GM19328 (cell line): ENCODE data around the gene STRIP1.

Source experiments
- ATAC-seq: cut with Tn5 transposase; IDR thresholded peaks from one replicate; pipeline ENCODE4 v1.9.1; 2021; ENCODE audit warnings: mild to moderate bottlenecking, moderate library complexity; ENCODE audit not compliant: unreplicated experiment

STRIP1 gene

DNA sequence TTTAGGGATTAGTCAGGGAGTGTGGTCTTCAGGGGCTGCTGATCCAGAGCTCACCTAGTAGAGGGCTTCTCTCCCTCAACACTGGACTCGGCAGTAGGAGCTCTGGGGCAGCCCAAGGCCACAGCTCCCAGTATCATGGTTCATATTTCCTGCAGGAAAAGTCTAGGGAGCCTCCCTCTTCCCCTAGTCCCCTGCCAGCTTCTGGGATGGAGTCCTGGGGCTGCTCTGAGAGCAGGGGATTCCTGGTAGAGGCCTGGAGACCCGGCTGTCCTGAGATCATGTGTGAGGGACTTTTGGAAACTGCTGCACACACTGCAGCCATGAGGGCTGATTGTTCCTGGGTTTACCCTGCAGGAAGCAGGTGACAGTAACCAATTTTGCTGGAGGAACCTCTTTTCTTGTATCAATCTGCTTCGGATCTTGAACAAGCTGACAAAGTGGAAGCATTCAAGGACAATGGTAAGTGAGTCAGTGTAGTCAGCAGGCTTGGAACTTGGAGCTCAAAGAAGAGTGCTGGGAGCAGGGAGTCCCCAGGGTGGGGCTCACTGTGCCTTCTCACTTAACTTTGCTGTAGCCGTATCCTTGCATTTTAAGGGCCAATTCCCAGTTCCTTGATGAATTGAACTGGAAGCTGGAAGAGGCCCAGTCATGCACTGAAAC is 16.3 kb downstream of the STRIP1 start:
- no peak for ATAC-seq

DNA sequence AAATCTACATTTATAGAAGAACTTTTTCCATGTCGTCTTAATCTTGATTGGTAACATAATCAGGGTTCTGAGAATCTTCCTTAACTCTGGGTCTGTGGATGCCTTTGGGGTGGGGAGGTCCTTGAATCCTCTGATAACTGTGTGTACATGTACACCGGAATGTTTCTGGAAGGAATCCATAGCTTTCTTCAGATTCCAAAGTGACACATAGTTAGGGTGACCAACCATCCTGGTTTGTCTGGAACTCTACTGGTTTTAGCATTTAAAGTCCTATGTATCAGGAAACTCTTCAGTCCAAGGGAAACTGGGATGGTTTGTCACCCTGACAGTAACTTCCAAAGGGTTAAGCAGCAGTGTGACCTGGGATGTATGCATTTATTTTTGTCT is 16.8 kb downstream of the STRIP1 start:
- ATAC-seq, result no peak

DNA sequence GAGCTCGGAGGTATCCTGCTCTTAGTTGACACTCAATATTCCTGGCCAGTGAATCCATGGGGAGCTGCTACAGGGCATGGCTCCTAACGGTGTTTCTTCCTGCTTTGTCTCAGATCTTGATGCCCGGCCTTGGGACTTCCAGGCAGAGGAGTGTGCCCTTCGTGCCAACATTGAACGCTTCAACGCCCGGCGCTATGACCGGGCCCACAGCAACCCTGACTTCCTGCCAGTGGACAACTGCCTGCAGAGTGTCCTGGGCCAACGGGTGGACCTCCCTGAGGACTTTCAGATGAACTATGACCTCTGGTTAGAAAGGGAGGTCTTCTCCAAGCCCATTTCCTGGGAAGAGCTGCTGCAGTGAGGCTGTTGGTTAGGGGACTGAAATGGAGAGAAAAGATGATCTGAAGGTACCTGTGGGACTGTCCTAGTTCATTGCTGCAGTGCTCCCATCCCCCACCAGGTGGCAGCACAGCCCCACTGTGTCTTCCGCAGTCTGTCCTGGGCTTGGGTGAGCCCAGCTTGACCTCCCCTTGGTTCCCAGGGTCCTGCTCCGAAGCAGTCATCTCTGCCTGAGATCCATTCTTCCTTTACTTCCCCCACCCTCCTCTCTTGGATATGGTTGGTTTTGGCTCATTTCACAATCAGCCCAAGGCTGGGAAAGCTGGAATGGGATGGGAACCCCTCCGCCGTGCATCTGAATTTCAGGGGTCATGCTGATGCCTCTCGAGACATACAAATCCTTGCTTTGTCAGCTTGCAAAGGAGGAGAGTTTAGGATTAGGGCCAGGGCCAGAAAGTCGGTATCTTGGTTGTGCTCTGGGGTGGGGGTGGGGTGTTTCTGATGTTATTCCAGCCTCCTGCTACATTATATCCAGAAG is 19.4 kb downstream of the STRIP1 start:
- no peak for ATAC-seq

DNA sequence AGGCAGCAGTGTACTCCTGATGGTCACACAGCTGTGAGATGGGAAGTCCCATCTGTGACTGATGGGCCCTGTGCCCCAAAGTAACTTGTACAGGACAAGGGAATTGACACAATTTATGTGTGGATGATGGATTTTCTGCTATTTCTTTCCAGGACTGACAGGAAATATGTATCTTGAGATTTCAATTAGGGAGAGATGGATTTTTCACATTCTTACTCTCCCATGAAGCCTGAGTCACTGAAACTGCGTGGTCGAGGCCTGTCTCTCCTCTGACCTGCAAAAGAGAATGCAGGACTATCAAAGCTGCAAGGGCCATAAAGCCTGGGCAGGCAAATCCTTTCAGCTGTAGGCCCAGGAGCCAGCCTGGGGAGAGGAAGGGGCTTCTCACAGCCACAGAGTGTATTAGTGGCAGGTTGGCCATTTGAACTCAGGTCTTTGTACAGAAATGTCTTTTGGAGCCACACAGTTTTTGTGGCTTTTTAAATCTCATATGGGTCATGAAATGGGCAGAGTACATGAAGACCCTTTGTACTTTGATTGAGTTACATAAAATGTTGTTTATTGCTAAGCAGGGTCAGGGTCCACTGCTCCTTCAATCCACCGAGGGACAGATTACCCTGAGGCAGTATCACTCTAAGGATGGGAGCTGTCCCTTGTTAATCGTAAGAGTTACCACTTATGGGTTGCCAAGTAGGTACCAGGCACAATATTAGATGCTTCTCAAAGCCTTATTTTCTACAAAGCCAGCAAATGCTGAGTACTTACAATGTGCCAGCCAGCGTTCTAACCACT is 21.3 kb downstream of the STRIP1 start:
- ATAC-seq, result no peak

DNA sequence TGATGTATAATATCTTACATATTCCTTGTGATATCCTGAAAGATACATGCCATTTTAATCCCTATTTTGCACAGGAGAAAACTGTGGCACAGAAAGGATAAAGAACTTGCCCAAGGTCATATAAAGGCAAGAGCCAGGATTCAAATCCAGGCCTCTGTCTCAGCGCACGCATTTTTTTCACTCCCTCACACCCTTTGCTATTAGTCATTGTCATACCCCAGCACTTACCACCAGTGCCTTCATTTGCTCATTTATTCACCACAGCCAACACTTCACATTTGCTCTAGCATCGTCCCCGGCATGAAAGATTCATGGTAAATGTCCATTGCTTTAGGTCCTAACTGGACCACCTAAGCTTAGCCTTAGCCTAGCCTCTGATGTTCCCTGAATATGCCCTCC is 21.9 kb downstream of the STRIP1 start:
- no peak for ATAC-seq

DNA sequence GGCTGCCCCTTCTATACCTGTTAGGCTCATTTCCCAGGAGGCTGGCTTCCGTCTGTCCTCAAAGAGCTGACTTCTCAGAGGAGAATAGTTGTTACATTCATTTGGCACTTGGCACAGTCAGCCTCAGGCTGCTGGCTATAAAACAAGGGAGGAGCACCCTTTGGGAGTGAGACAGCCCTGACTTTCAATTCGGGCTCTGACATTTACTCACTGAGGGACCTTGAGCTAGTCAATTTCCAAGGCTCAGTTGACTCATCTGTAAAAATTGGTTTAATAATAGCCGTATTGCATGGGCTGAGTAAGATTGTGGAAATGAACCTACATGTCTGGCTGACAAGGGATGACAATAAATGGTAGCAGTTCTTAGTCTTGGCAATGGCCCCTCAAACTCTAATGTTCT is 22.4 kb downstream of the STRIP1 start:
- ATAC-seq, result no peak

DNA sequence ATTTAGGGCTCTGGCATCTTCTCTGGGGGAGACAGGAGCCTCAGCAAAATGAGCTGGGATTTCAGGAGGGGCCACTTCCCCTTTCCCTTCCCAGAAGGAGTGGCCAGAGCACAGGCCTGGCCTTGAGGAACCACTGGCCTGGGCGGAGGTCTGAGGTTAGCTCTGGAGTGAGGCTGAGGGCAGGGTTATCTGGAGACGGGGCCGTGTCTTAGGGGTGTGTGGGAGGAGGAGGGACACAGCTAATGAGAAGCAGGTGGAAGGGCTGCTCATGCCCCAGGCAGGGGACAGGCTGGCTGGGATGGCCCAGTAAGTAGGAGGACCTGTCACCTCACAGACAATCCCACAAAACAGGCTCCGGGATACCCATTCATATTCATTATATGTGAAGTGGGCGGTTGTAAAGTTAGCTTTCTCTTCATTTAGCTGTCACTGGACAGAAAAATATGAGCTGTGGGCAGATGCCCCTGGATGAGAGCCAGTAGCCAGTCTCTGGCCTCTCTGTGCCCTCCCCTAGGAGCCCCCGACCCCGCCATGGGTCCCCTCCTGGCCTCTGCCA is 23.6 kb downstream of the STRIP1 start:
- no peak for ATAC-seq

DNA sequence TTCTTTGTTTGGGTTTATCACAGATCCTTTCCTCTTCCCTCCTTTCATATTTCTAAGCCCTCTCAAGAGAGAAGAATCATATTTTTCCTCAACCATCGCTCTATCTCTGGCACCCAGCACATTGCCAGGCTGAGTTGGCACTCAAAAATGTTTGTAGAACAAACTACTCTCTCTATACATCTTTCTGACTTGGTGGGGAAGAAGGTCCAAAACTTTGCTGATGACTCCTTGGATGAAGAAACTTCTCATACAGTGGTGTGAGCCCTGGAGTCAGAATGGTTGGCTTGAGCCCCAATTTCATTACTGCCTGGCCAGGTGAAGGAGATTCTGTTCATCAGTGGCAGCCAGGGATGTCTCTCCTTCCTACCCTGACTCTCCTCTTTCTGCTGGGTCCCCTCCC is 24.2 kb downstream of the STRIP1 start:
- ATAC-seq, result no peak

DNA sequence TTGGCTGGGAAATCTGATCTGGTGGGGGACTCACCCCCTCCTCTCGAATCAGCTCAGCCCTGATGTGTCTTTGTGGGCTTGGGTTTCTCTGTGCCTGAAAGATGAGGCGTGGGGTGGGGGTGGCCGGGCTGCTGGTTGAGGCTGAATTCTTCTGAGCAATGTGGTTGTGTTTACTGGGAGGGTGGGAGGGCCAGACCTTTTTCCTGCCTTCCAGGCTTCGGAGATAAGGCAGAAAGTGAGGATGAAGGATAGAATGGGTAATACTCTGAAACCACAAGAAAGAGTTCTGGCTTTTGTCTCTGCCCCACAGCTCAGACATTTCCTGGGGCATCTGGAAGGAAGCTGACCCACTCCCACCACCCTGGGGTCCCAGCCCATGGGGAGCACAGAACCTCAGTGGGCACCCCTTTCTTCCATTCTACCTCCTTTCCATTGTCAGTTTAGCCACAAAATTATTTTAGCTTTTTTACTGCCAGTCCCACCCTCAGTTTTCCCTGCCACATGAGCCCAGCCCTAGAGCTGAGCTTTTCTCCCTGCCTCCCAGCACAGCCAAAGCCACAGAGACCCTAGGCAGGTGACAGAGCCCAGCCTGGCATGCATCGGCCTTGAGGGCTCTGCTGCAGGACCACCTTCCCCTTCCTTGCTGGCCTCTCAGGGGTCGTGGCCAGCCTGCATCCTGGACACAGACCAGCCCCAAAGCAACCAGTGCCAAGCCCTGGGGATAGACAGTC is 24.9 kb downstream of the STRIP1 start:
- ATAC-seq, result no peak

DNA sequence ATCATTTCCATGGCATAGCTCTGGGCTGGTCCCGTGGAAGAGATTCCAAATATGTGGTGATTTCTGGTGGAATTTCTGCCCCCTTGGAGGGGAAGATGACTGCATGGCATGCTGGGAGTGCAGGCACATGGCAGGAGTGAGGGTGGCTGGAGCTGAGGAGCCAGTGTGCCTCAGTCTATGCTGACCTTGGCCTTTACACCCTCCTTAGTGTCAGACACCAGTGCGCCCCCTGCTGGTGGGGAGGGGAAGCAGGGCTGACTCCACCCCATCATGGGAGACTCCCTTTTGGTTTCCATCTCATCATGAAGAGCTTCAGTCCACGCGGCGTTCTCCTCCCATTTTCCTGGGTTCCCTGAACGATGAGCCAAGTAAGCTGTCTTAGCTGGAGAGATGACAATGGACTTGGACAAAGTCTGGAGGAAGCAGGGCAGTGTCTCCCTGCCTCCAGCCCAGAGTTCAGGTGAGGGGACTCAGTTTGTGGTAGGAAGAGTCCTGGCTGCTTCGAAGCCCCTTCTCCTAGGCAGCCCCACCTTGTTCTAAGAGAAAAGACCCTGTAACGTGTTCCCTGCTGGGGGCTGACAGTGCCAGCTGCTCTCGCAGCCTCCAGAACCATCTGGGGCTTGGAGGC is 25.7 kb downstream of the STRIP1 start:
- no peak for ATAC-seq

DNA sequence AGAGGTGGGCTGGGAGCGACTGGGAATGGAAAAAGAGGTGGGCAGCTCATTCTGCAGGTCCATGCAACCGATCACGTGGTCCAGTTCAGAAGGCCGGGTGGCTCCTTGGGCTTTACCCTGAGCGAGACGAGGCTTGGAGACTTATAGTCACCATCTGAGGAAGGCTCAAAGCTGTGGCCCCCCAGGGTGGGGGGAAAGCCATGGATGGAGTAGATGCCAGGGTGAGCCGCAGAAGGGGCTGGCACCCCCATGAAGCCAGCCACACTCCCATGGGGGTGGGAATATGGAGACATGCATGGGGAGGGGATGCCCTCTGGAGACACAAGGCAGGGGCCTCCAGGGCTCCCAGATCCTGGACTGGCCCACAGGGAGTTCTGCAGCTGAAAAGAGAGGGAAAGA is 26.2 kb downstream of the STRIP1 start:
- ATAC-seq, result no peak

DNA sequence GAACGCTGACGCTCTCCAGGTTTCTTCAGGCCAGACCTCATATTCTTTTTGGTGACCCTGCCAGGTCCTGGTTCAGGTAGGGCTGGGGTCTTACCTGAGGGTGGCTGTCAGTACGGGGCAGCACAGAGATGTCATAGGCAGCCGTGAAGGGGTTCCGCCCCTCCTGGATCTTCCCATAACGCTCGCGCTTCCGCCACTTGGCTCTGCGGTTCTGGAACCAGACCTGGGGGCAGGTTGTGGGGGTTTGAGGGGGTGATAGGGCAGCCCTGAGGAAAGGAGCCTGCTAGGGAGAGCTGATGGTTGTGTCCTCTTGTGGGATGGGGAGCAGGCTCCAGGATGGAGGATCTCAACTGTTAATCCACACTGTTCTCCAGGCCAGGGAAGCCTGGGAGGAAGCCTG is 26.9 kb downstream of the STRIP1 start:
- ATAC-seq, result no peak

DNA sequence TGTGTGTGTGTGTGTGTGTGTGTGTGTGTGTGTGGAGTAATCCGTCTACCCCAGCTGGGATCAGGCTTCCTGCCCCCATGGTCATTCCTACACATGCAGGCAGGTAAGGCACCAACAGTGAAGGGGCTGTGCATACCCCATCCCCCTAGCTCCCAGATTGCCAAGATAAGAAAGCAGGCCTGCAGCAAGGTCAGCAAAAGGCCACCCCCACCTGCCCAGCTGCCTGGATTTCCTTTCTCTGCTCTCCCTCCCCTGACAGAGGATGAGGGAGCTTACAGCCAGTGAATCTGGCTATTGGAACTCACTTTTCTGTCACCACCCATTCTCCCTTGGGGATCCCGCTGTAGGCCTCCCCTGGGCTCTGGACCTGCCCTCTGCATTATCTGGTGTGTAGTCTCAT is 28.2 kb downstream of the STRIP1 start:
- no peak for ATAC-seq

DNA sequence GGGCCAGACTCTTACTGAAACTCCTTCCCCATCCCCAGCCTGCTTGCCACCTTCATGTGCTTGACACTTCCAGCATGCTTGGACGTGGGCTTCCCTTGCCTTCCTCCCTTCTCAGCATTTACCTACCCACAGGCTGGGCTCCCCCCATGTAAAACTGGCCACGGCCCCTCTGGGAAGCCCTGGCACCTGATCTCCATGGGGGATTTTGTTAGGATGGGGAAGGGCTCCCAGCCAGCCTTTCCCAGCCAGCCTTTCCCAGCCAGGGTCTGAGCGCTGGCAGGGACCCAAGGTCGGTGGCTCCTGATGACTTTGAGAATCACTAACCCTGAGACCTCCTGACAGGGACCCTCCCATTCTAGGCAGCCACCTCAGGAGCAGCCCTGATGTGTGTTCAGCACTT is 29.4 kb downstream of the STRIP1 start:
- no peak for ATAC-seq

DNA sequence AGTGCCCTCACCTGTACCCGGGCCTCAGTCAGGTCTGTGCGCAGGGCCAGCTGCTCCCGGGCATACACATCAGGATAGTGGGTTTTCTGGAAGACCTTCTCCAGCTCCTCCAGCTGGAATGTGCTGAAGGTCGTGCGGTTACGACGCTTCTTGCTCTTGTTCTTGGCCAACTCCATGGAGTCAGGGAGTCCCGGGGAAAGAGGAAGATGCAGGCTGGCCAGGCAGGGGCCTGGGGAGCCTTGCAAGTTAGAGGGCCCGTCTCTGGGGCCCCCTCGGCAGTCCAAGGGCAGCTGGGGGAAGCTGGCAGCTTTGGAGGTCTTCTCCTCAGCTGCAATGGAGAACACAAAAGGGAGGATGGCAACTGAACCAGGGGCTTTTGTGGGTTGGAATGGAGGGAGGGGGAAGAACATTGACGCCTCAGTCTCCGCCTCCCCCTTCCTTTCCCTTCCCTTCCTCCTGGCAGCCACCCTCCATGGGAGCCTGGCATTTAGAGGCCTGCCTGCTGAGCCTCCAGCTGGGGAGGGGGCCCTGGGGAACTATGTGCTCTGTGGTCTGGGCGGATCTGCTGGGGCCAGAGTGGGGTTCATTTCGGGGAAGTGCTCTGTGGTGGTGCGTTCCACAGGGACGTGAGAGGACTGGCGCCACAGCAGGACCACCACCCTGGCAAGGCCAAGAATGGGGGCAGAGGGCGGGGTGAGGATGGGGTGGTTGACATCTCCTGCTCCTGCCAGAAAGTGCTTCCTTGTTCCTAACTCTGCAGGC is 30.3 kb downstream of the STRIP1 start:
- ATAC-seq, result no peak

DNA sequence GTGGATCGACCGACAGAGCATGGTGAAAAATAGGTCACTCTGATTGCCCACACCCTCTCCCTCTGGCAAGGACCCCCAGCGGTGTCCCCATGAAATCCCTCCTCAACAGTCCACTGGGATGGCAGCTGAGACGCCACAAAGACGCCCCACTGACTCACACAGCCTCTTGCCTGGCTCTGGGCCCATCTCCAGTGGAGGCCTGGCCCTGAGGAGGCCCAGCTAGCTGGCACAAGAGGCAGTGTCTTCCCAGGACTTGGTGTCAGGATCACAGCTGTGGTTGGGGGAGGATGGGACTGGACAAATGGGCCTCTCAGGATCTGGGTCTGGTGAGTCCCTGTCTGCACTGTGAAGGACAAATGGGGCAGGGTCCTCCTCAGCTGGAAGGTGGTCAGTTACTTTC is 31.4 kb downstream of the STRIP1 start:
- ATAC-seq, result no peak

DNA sequence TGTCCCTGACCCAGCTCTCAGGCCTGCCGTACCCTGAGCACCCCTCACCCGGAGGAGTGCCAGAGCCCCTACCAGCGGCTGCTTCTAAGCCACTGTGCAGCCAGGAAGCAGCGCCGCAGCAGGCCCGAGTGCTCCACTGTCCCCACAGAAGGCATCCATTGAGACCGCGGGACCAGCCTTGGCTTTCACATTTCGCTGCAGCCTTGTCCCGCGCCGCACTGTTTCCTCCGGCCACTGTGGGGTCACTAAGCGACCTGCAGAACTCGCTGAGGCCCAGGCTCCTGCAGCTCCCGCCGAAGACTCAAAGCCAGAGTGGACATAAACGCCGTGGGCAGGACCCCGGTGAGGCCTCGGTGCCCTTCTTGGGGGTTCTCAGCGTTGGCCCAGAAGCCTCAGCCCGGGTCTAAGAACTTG is 33.1 kb downstream of the STRIP1 start:
- ATAC-seq, result no peak

DNA sequence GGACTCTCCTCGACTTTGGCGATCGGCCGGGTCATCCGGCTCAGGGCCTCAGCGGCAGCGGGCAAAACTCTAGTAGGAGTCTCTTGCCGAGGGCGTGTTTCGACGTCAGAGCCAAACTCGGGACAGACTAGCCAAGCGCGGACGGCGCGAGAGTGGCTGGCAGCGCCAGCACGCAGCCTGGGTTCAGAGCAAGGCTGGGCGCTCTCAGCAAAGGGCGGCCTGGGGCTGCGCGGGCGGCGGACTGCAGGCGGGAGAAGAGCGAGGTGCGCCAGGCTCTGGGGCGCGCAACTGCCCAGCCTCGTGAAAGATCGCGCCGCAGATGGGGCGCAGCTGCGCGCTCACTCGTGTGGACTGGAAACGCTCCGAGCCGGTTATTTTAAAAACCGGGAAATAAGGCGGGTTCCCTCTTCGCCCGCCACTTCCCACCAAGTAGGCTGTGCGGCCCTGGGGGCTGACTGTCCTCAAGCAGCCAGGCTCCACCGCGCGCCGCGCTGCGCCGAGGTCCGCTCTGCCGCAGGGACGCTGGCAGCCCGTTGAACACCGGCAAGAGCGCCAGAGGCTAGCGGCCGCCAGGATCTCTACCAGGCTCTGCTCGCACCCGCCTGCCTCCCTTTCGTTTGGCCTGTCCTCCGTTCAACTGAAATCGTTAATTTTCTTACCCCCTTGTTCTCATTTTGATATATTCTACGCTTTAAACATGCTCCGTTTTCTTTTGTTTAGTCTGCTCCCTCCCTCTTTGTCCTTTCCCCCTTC is 33.6 kb downstream of the STRIP1 start:
- no peak for ATAC-seq
